Endothelial cell of umbilical vein (primary cell): ENCODE measurements around the gene OSGEP.

ENCODE experiments used
- EZH2 ChIP-seq: IDR thresholded peaks from 2 replicates; pipeline ENCODE4 v1.6.1; 2012; ENCODE audit warnings: borderline replicate concordance, low read depth, mild to moderate bottlenecking, moderate library complexity, low read length, inconsistent platforms; ENCODE audit not compliant: severe bottlenecking
- MYC ChIP-seq: IDR thresholded peaks from one replicate; pipeline ENCODE4 v1.6.1; 2011; ENCODE audit warnings: mild to moderate bottlenecking, low read depth, low read length
- POLR2A ChIP-seq: IDR thresholded peaks from 2 replicates; pipeline ENCODE4 v1.6.1; 2012; ENCODE audit warnings: low read depth, mild to moderate bottlenecking, control low read depth, low read length
- POLR2AphosphoS5 ChIP-seq: IDR thresholded peaks from 2 replicates; pipeline ENCODE4 v1.6.1; 2012; ENCODE audit warnings: low read depth, mild to moderate bottlenecking, control low read depth, low read length, moderate library complexity; ENCODE audit not compliant: insufficient read depth
- TF ChIP-seq, protein P1 (sequence below), 2 donors: IDR thresholded peaks; 1 replicate in 1 of 2; 2 replicates in 1 of 2; pipeline ENCODE4 v1.5.1; 2011; ENCODE audit warnings: low read length in 2 of 2, mild to moderate bottlenecking in 2 of 2, moderate library complexity in 2 of 2, control low read depth in 1 of 2, inconsistent platforms in 1 of 2, low read depth in 1 of 2; ENCODE audit not compliant: insufficient read depth in 1 of 2; ENCODE audit errors: extremely low read depth in 1 of 2

- TF ChIP-seq, protein P1, sequence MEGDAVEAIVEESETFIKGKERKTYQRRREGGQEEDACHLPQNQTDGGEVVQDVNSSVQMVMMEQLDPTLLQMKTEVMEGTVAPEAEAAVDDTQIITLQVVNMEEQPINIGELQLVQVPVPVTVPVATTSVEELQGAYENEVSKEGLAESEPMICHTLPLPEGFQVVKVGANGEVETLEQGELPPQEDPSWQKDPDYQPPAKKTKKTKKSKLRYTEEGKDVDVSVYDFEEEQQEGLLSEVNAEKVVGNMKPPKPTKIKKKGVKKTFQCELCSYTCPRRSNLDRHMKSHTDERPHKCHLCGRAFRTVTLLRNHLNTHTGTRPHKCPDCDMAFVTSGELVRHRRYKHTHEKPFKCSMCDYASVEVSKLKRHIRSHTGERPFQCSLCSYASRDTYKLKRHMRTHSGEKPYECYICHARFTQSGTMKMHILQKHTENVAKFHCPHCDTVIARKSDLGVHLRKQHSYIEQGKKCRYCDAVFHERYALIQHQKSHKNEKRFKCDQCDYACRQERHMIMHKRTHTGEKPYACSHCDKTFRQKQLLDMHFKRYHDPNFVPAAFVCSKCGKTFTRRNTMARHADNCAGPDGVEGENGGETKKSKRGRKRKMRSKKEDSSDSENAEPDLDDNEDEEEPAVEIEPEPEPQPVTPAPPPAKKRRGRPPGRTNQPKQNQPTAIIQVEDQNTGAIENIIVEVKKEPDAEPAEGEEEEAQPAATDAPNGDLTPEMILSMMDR (IDR thresholded peaks at IDR 0.05; ENCODE audit: extremely low read depth in 1 of 2, insufficient read depth in 1 of 2, low read depth in 1 of 2, low read length in 2 of 2) = peak; percentile 56 to 60
- TF ChIP-seq EZH2 (no peak), POLR2AphosphoS5 (no peak), POLR2A (no peak), MYC (no peak)
Measured at GRCh38 chr14:20415782-20416206, 38.8 kb downstream of the OSGEP start.
